Adrenal gland (tissue), 12 donors: ENCODE results near the gene PCDHB15. TPM values are rescaled to one million over a fixed set of nuclear protein-coding genes. Genes with fewer than 3 reads are reported as not detected.
"Not testable (repeated sequence)": the region's sequence is repeated elsewhere in the genome, so short reads cannot be mapped to it uniquely, and the experiment has no call there.

ENCODE experiments used
- DNase-seq, 7 donors: peaks; one replicate each; pipeline ENCODE4 v3.0.0-alpha.2; 2019 to 2020
- H3K27ac ChIP-seq, 5 donors: fragments of 200-600 bp; sonication (generic) in 4 of 5; 1 replicate in 3 of 5; 2 replicates in 2 of 5; pipeline versions ENCODE4 v1.5.1 to v1.8.0; 2016 to 2020; ENCODE audit warnings: mild to moderate bottlenecking in 1 of 5
- H3K27me3 ChIP-seq: fragments of 200-600 bp; 2 replicates; pipeline ENCODE4 v1.8.0; 2021
- H3K36me3 ChIP-seq, 2 donors: fragments of 200-600 bp; replicated peaks in 1 of 2; 1 replicate in 1 of 2; 2 replicates in 1 of 2; pipeline versions ENCODE4 v1.5.1 to v1.8.0; 2018 to 2022
- H3K4me1 ChIP-seq, 2 donors: fragments of 200-600 bp; replicated peaks in 1 of 2; 1 replicate in 1 of 2; 2 replicates in 1 of 2; pipeline versions ENCODE4 v1.5.1 to v1.8.0; 2018 to 2021
- H3K4me3 ChIP-seq, 4 donors: fragments of 200-600 bp; sonication (generic) in 3 of 4; one replicate each; pipeline ENCODE4 v1.5.1; 2016 to 2018
- H3K9me3 ChIP-seq, 3 donors: fragments of 200-600 bp; sonication (generic) in 1 of 3; replicated peaks in 1 of 3; 1 replicate in 2 of 3; 2 replicates in 1 of 3; pipeline versions ENCODE4 v1.5.1 to v1.8.0; 2016 to 2021
- CTCF ChIP-seq, 6 experiments: fragments of 450-650 bp in 4 of 6; fragments of 200-600 bp in 2 of 6; sonication (generic) in 1 of 6; IDR thresholded peaks; 1 replicate in 5 of 6; 2 replicates in 1 of 6; pipeline versions ENCODE4 v1.5.1 to v1.8.0; 2016 to 2021; ENCODE audit warnings: antibody characterized with exemption in 6 of 6, mild to moderate bottlenecking in 2 of 6, moderate library complexity in 1 of 6
- POLR2A ChIP-seq, 2 donors: fragments of 450-650 bp; IDR thresholded peaks; one replicate each; pipeline ENCODE4 v1.6.1; 2017; ENCODE audit warnings: antibody characterized with exemption in 2 of 2, mild to moderate bottlenecking in 2 of 2, moderate library complexity in 1 of 2
- WGBS, 4 donors: extraction: QIAGEN DNeasy Blood & Tissue Kit in 2 of 4; methylation state at CpG; one replicate each; pipeline versions ENCODE4 v1.1.5 to v1.1.7; 2013 to 2017; 5-methylcytosine and 5-hydroxymethylcytosine counted together
- intact Hi-C, 2 donors: fragments of 100-400 bp; cut with DNase I; formaldehyde crosslinking; loops; one replicate each; pipeline versions ENCODE4 v1.14.1 to v1.15.0; 2022 to 2023
- polyA plus RNA-seq, 3 donors: library from polyadenylated mRNA; stranded (reverse); fragments of 200-250 nt in 2 of 3; fragments of 350-450 nt in 1 of 3; fragmentation: Illumina TruSeq in 1 of 3; extraction: RNeasy Lipid Tissue Mini Kit (QIAGEN cat#74804) in 1 of 3; gene quantifications; one replicate each; pipeline ENCODE4 v1.2.3, GENCODE V29; 2013 to 2014
- total RNA-seq, 9 donors: library from RNA; depleted of rRNA in 4 of 9; stranded (reverse); fragments of >200 nt in 4 of 9; fragments of 120-200 nt in 1 of 9; fragmentation: NEBNext Ultra II Directional in 1 of 9; extraction: Animal tissue kit (Norgen Biotek cat#: 25700) in 1 of 9; gene quantifications; one replicate each; pipeline versions ENCODE4 v1.1.0 to v1.2.4, GENCODE V29; 2013 to 2023
- donor health status: healthy with polysubstance abuse.
- donor health status: Bipolar disorder and iron deficiency.
- donor health status: DM: yes; HTN: yes; CAD: no.
- donor health status: DM: no; HTN: no; CAD: no.
- donor health status: DM: no; HTN: no; CAD: no.
- donor health status: DM: yes; HTN: yes; CAD: no.

PCDHB15 gene
- total and polyA plus RNA-seq, 12 donors: 0.95 to 3.2 (median 1.4) TPM

DNA sequence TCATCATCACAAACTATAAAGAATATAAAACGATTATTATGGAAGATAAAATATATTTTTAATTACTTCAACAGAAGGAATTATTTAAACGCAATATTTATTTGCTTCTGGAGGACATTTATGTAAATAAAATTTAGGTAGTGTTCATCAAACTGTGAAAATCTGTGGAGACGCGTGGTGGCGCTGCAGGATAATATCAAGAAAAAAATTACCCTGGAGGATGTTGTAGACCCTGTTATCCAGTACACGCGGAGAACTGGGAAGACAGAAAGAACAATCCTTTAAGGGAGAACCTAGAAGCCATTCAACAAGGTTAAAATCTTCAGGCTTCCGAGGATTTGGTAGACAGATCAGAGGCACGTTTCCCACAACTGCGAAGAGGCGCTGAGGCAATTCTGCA lies 36.7 kb upstream of the PCDHB15 start, which contains the start of gene PCDHB12:
Gene PCDHB12, plus strand, starts transcription at position 242 of the 400 bp plus-strand sequence. CDS start 189 bp downstream, outside the sequence.
- Histone ChIP-seq H3K4me3 (no peak within 1 kb of the TSS), H3K27me3 (peaks cover 9% of the 10 kb centered on the region), H3K36me3 (no peaks in the 10 kb centered on the region), H3K9me3 (no peaks in the 10 kb centered on the region), H3K27ac (no peak within 1 kb of the TSS), H3K4me1 (no peaks in the 10 kb centered on the region)
- DNase-seq: peak in 1 of 7 donors; percentile 7
- TF ChIP-seq POLR2A (IDR thresholded peaks at IDR 0.05) (no peak), CTCF (IDR thresholded peaks at IDR 0.05) (peak in 4 of 6 experiments; percentile 10 to 29 (median 17))
- intact Hi-C loops: no loop called here
- 15 to 27% (median 19%) methylated on average over 11 of the region's 11 CpGs for WGBS, 4 donors

DNA sequence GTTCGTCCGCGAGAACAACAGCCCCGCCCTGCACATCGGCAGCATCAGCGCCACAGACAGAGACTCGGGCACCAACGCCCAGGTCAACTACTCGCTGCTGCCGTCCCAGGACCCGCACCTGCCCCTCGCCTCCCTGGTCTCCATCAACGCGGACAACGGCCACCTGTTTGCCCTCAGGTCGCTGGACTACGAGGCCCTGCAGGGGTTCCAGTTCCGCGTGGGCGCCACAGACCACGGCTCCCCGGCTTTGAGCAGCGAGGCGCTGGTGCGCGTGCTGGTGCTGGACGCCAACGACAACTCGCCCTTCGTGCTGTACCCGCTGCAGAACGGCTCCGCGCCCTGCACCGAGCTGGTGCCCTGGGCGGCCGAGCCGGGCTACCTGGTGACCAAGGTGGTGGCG lies 34.9 kb upstream of the PCDHB15 start:
- H3K4me1 ChIP-seq, H3K4me3 ChIP-seq, H3K9me3 ChIP-seq, H3K27ac ChIP-seq, intact Hi-C loops, H3K36me3 ChIP-seq, DNase-seq, H3K27me3 ChIP-seq: not testable (repeated sequence)
- WGBS, 4 donors: 26 to 51% (median 38%) methylated on average over 6 to 39 of the region's 39 CpGs

GRCh38 chr5:141210849-141211248 lies 34.3 kb upstream of the PCDHB15 start:
- intact Hi-C loops, H3K9me3 ChIP-seq, H3K27me3 ChIP-seq, H3K27ac ChIP-seq, H3K36me3 ChIP-seq, DNase-seq, H3K4me1 ChIP-seq, H3K4me3 ChIP-seq: not testable (repeated sequence)
- 19 to 40% (median 30%) methylated on average over 1 to 21 of the region's 27 CpGs for WGBS, 4 donors

GRCh38 chr5:141213656-141214339 lies 31.4 kb upstream of the PCDHB15 start, which contains the start of gene PCDHB13:
Gene PCDHB13, plus strand, starts transcription at chr5:141213919. Its CDS starts 205 bp downstream, at chr5:141214124.
- intact Hi-C loops: not testable (repeated sequence)

GRCh38 chr5:141214583-141214982 lies 30.6 kb upstream of the PCDHB15 start:
- intact Hi-C loops, H3K27ac ChIP-seq, H3K4me1 ChIP-seq, H3K36me3 ChIP-seq, DNase-seq, H3K4me3 ChIP-seq, H3K27me3 ChIP-seq: not testable (repeated sequence)
- WGBS, 4 donors: 48 to 78% (median 57%) methylated on average over 8 to 11 of the region's 12 CpGs
- peaks cover 0 to 19% (median 0%) of the 10 kb centered on the region in 3 donors for H3K9me3 ChIP-seq

More at GRCh38 chr5:141213656-141214339, 31.4 kb upstream of the PCDHB15 start, which contains the start of gene PCDHB13:
- Histone ChIP-seq H3K4me3 (peak within 1 kb of the TSS in 1 of 4 donors; percentile 12), H3K9me3 (peaks cover 0 to 19% (median 0%) of the 10 kb centered on the region in 3 donors)
- not testable (repeated sequence) for H3K27ac ChIP-seq, H3K36me3 ChIP-seq, H3K4me1 ChIP-seq, H3K27me3 ChIP-seq
- 7 to 16% (median 8%) methylated on average over 7 to 13 of the region's 18 CpGs for WGBS, 4 donors
- peak; percentile 47 to 80 (median 65) for DNase-seq
- TF ChIP-seq CTCF (IDR thresholded peaks at IDR 0.05): peak; percentile 15 to 64 (median 57)

DNA sequence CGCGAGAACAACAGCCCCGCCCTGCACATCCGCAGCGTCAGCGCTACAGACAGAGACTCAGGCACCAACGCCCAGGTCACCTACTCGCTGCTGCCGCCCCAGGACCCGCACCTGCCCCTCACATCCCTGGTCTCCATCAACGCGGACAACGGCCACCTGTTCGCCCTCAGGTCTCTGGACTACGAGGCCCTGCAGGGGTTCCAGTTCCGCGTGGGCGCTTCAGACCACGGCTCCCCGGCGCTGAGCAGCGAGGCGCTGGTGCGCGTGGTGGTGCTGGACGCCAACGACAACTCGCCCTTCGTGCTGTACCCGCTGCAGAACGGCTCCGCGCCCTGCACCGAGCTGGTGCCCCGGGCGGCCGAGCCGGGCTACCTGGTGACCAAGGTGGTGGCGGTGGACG lies 29.7 kb upstream of the PCDHB15 start:
- 20 to 41% (median 29%) methylated on average over 8 to 34 of the region's 40 CpGs for WGBS, 4 donors

DNA sequence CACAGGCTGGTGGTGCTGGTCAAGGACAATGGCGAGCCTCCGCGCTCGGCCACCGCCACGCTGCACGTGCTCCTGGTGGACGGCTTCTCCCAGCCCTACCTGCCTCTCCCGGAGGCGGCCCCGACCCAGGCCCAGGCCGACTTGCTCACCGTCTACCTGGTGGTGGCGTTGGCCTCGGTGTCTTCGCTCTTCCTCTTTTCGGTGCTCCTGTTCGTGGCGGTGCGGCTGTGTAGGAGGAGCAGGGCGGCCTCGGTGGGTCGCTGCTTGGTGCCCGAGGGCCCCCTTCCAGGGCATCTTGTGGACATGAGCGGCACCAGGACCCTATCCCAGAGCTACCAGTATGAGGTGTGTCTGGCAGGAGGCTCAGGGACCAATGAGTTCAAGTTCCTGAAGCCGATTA lies 29.2 kb upstream of the PCDHB15 start:
- H3K4me1 ChIP-seq, H3K27ac ChIP-seq, intact Hi-C loops, DNase-seq, H3K27me3 ChIP-seq, H3K36me3 ChIP-seq, H3K4me3 ChIP-seq: not testable (repeated sequence)
- peaks cover 0 to 19% (median 0%) of the 10 kb centered on the region in 3 donors for H3K9me3 ChIP-seq
- WGBS, 4 donors: 24 to 40% (median 28%) methylated on average over 8 to 19 of the region's 26 CpGs

More for the DNA sequence above, 29.7 kb upstream of the PCDHB15 start:
- H3K36me3 ChIP-seq, H3K27ac ChIP-seq, intact Hi-C loops, H3K27me3 ChIP-seq, H3K4me1 ChIP-seq, H3K4me3 ChIP-seq, DNase-seq: not testable (repeated sequence)
- H3K9me3 ChIP-seq: peaks cover 0 to 19% (median 0%) of the 10 kb centered on the region in 3 donors
